SK-N-SH treated with all-trans-retinoic acid at 6 μM for 48 hours (cell line): Measurements from ENCODE around the gene RPA1.

Experiments used
- ARNTL ChIP-seq: fragments of 450-650 bp; formaldehyde crosslinking; IDR thresholded peaks from 2 replicates; pipeline ENCODE4 v1.5.0; 2020; ENCODE audit warnings: low read depth, mild to moderate bottlenecking, moderate library complexity, borderline replicate concordance
- BACH2 ChIP-seq: fragments of 250-450 bp; sonication (Bioruptor Pico); IDR thresholded peaks from 2 replicates; pipeline ENCODE4 v1.9.0; 2021; ENCODE audit warnings: mild to moderate bottlenecking, borderline replicate concordance
- ESRRG ChIP-seq: fragments of 250-450 bp; sonication (Bioruptor Pico); IDR thresholded peaks from 2 replicates; pipeline ENCODE4 v1.6.1; 2021; ENCODE audit warnings: mild to moderate bottlenecking
- OSR1 ChIP-seq: fragments of 250-450 bp; sonication (Bioruptor Pico); IDR thresholded peaks from 2 replicates; pipeline ENCODE4 v1.8.0; 2022; ENCODE audit warnings: moderate library complexity, mild to moderate bottlenecking, inconsistent platforms
- PPARA ChIP-seq: fragments of 250-450 bp; sonication (Bioruptor Pico); IDR thresholded peaks from 2 replicates; pipeline ENCODE4 v1.5.0; 2020; ENCODE audit warnings: mild to moderate bottlenecking, borderline replicate concordance
- RARB ChIP-seq: fragments of 250-450 bp; sonication (Bioruptor Pico); IDR thresholded peaks from 2 replicates; pipeline ENCODE4 v1.8.0; 2021; ENCODE audit warnings: mild to moderate bottlenecking, moderate library complexity
- TCF4 ChIP-seq: fragments of 250-450 bp; sonication (Bioruptor Pico); IDR thresholded peaks from 2 replicates; pipeline ENCODE4 v1.8.0; 2021; ENCODE audit warnings: mild to moderate bottlenecking, moderate library complexity, borderline replicate concordance
- TOX ChIP-seq: fragments of 250-450 bp; sonication (Bioruptor Pico); IDR thresholded peaks from 2 replicates; pipeline ENCODE4 v1.8.0; 2021; ENCODE audit warnings: mild to moderate bottlenecking, moderate library complexity, borderline replicate concordance
- ZFP30 ChIP-seq: fragments of 450-650 bp; formaldehyde crosslinking; IDR thresholded peaks from 2 replicates; pipeline ENCODE4 v1.5.0; 2022; ENCODE audit warnings: mild to moderate bottlenecking, moderate library complexity
- ZNF70 ChIP-seq: fragments of 450-650 bp; formaldehyde crosslinking; IDR thresholded peaks from 2 replicates; pipeline ENCODE4 v1.5.0; 2020; ENCODE audit warnings: mild to moderate bottlenecking, moderate library complexity
- TF ChIP-seq, protein P1 (sequence below): fragments of 250-450 bp; sonication (Bioruptor Pico); IDR thresholded peaks from 2 replicates; pipeline ENCODE4 v1.8.0; 2020; ENCODE audit warnings: mild to moderate bottlenecking, moderate library complexity, borderline replicate concordance
- TF ChIP-seq, protein P2 (sequence below): fragments of 250-450 bp; sonication (Bioruptor Pico); IDR thresholded peaks from 2 replicates; pipeline ENCODE4 v1.5.1; 2020; ENCODE audit warnings: low read depth, mild to moderate bottlenecking, moderate library complexity
- TF ChIP-seq, protein P3 (sequence below): fragments of 250-450 bp; sonication (Bioruptor Pico); IDR thresholded peaks from 2 replicates; pipeline ENCODE4 v1.8.0; 2021; ENCODE audit warnings: low read depth, mild to moderate bottlenecking, moderate library complexity, borderline replicate concordance

DNA sequence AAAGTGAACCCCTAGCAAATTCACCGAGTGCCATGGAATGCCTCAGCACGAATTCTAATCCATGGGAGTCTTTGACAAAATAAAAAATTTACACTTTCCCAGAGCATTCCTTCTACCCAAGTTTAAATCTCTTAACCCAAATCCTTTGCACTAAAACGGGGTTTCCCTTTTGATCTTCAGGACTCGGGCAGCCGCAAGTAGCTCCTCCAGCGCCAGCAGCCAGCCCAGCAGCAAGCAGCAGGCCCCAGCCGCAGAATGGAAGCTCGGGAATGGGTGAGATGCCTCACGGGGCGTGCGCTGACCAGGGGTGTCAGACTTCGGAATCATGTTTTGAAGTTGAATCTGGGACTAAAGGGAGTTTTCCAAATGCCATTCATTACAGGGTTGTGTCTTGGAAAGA lies 42.4 kb downstream of the RPA1 start:
- TF ChIP-seq, protein P1, sequence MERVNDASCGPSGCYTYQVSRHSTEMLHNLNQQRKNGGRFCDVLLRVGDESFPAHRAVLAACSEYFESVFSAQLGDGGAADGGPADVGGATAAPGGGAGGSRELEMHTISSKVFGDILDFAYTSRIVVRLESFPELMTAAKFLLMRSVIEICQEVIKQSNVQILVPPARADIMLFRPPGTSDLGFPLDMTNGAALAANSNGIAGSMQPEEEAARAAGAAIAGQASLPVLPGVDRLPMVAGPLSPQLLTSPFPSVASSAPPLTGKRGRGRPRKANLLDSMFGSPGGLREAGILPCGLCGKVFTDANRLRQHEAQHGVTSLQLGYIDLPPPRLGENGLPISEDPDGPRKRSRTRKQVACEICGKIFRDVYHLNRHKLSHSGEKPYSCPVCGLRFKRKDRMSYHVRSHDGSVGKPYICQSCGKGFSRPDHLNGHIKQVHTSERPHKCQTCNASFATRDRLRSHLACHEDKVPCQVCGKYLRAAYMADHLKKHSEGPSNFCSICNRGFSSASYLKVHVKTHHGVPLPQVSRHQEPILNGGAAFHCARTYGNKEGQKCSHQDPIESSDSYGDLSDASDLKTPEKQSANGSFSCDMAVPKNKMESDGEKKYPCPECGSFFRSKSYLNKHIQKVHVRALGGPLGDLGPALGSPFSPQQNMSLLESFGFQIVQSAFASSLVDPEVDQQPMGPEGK (CRISPR knock-in tag), result no peak
- TF ChIP-seq, protein P2, sequence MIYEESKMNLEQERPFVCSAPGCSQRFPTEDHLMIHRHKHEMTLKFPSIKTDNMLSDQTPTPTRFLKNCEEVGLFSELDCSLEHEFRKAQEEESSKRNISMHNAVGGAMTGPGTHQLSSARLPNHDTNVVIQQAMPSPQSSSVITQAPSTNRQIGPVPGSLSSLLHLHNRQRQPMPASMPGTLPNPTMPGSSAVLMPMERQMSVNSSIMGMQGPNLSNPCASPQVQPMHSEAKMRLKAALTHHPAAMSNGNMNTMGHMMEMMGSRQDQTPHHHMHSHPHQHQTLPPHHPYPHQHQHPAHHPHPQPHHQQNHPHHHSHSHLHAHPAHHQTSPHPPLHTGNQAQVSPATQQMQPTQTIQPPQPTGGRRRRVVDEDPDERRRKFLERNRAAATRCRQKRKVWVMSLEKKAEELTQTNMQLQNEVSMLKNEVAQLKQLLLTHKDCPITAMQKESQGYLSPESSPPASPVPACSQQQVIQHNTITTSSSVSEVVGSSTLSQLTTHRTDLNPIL, result no peak
- TF ChIP-seq ZNF70 (CRISPR knock-in tag), result no peak
- no peak for TF ChIP-seq OSR1 (CRISPR knock-in tag)
- TF ChIP-seq TCF4 (CRISPR knock-in tag), result no peak
- TF ChIP-seq TOX, result no peak
- TF ChIP-seq PPARA (CRISPR knock-in tag), result no peak
- no peak for TF ChIP-seq RARB (CRISPR knock-in tag)
- no peak for TF ChIP-seq ARNTL (CRISPR knock-in tag)
- no peak for TF ChIP-seq BACH2
- no peak for TF ChIP-seq ZFP30 (CRISPR knock-in tag)
- TF ChIP-seq, protein P3, sequence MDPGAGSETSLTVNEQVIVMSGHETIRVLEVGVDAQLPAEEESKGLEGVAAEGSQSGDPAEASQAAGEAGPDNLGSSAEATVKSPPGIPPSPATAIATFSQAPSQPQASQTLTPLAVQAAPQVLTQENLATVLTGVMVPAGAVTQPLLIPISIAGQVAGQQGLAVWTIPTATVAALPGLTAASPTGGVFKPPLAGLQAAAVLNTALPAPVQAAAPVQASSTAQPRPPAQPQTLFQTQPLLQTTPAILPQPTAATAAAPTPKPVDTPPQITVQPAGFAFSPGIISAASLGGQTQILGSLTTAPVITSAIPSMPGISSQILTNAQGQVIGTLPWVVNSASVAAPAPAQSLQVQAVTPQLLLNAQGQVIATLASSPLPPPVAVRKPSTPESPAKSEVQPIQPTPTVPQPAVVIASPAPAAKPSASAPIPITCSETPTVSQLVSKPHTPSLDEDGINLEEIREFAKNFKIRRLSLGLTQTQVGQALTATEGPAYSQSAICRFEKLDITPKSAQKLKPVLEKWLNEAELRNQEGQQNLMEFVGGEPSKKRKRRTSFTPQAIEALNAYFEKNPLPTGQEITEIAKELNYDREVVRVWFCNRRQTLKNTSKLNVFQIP (CRISPR knock-in tag), result no peak
- no peak for TF ChIP-seq ESRRG
